Measurements from ENCODE around the gene KAT2B. TPM values are rescaled to one million over a fixed set of nuclear protein-coding genes. Genes with fewer than 3 reads are reported as not detected.

Gene KAT2B
- total and polyA plus RNA-seq, 2 of the 8 experiments (the other 6 are each of a cell fraction or from before 2014, with no cell fraction given): 0.24 to 0.91 TPM

DNA sequence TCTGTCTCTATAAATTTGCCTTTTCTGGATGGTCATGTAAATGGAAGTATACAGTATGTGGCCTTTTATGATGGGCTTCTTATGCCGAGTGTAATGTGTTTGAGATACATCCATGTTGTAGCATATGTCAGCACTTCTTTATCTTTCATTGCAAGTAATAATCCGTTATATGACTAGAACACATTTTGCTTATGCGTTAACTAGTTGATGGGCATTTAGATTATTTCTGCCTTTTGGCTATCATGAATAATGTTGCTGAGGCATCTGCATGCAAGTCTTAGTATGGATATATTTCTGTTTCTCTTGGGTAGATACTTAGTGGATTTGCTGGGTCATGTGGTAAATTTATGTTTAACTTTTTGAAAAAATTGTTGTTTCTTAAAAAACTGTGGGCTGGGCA, 19.7 kb downstream of the KAT2B start:
- Histone ChIP-seq H2AFZ (ENCODE audit: low read length) (no peak overlapping the region), H3K79me2 (ENCODE audit: control insufficient read depth in 1 of 2, insufficient read depth in 2 of 2, low read length in 2 of 2) (no peaks in the 10 kb centered on the region), H3K18ac (ENCODE audit: extremely low read depth, low read length) (no peak overlapping the region), H3K4me1 (replicated peaks in 1 of 4; ENCODE audit: control insufficient read depth in 3 of 4, insufficient read depth in 4 of 4, low read length in 3 of 4) (peaks cover 0 to 2% (median 0%) of the 10 kb centered on the region in 4 experiments; a peak in 1 of 7 replicates), H3K27me3 (replicated peaks in 1 of 4; ENCODE audit: control insufficient read depth in 3 of 4, extremely low read depth in 1 of 4, insufficient read depth in 3 of 4, low read length in 3 of 4) (no peaks in the 10 kb centered on the region), H2BK20ac (ENCODE audit: low read length) (no peak overlapping the region), H3K14ac (ENCODE audit: insufficient read length) (no peak overlapping the region), H2BK120ac (replicated peaks; ENCODE audit: low read depth, low read length) (no peak overlapping the region), H4K8ac (ENCODE audit: extremely low read depth, insufficient read depth, low read length) (no peak overlapping the region), H2BK12ac (ENCODE audit: low read depth, low read length) (no peak overlapping the region), H3K79me1 (ENCODE audit: low read depth, low read length) (no peaks in the 10 kb centered on the region), H3K9me3 (ENCODE audit: insufficient read depth in 2 of 2, low read depth in 1 of 2, low read length in 1 of 2) (no peaks in the 10 kb centered on the region), H3K9ac (replicated peaks in 1 of 4; ENCODE audit: extremely low read depth in 1 of 4, low read depth in 3 of 4, low read length in 3 of 4) (no peak overlapping the region), H3K4ac (replicated peaks; ENCODE audit: insufficient read length, low read depth, low read length) (no peak overlapping the region), H2BK5ac (ENCODE audit: low read depth, low read length) (no peak overlapping the region), H3K23me2 (ENCODE audit: low read depth, low read length) (peaks cover 2% of the 10 kb centered on the region; the same call in 1 of the 2 replicates), H3K4me2 (ENCODE audit: insufficient read depth in 1 of 2, low read depth in 2 of 2, low read length in 2 of 2) (no peak overlapping the region), H4K91ac (replicated peaks; ENCODE audit: insufficient read length, low read length) (no peak overlapping the region), H3K27ac (ENCODE audit: low read depth, low read length) (no peak overlapping the region), H3K56ac (replicated peaks; ENCODE audit: insufficient read length, low read depth, low read length) (no peak overlapping the region), H3K23ac (ENCODE audit: insufficient read length) (no peak overlapping the region), H4K5ac (ENCODE audit: insufficient read length, low read depth, low read length) (no peak overlapping the region), H3K36me3 (ENCODE audit: control insufficient read depth in 2 of 4, insufficient read depth in 4 of 4, low read length in 3 of 4) (no peaks in the 10 kb centered on the region), H4K20me1 (replicated peaks in 1 of 2; ENCODE audit: control insufficient read depth in 1 of 2, insufficient read depth in 2 of 2, low read length in 2 of 2) (no peaks in the 10 kb centered on the region), H3K4me3 (ENCODE audit: extremely low read depth in 1 of 4, insufficient read depth in 2 of 4, low read depth in 3 of 4, low read length in 4 of 4) (no peak overlapping the region), H2AK5ac (ENCODE audit: low read depth, low read length) (no peak overlapping the region), H2BK15ac (ENCODE audit: low read length) (no peak overlapping the region)
- no peak for FAIRE-seq
- DNase-seq (ENCODE audit: low read depth in 1 of 2, low spot score in 2 of 2): no peak
- WGBS, 2 experiments (ENCODE audit: extremely low coverage in 1 of 2, insufficient coverage in 1 of 2, insufficient read length in 1 of 2, insufficient replicate concordance in 2 of 2, low coverage in 1 of 2, low lambda C conversion rate in 2 of 2, missing lambda C conversion rate in 1 of 2): 86% methylated on average over 3 of the region's 3 CpGs; no CpG with 5 or more reads in 1 of the 2 experiments
- TF ChIP-seq SIN3A (conservative IDR thresholded peaks at IDR 0.05 in 1 of 2, IDR thresholded peaks at IDR 0.05 in 1 of 2; ENCODE audit: low read depth in 1 of 2, low read length in 2 of 2) (no peak), SP4 (IDR thresholded peaks at IDR 0.05; ENCODE audit: low read length) (no peak), SIRT6 (IDR thresholded peaks at IDR 0.05; ENCODE audit: low read length) (no peak), JUN (IDR thresholded peaks at IDR 0.05; ENCODE audit: low read depth, low read length) (no peak), SUZ12 (IDR thresholded peaks at IDR 0.05; ENCODE audit: low read length) (no peak), CTCF (IDR thresholded peaks at IDR 0.05; ENCODE audit: control extremely low read depth in 1 of 3, insufficient read depth in 1 of 3, low read depth in 1 of 3, low read length in 3 of 3) (no peak), EP300 (IDR thresholded peaks at IDR 0.05; ENCODE audit: borderline replicate concordance in 1 of 2, low read depth in 2 of 2, low read length in 2 of 2) (no peak), CTBP2 (IDR thresholded peaks at IDR 0.05; ENCODE audit: borderline replicate concordance, insufficient read depth, insufficient read length, low read length) (no peak)
- TF ChIP-seq, protein P1, sequence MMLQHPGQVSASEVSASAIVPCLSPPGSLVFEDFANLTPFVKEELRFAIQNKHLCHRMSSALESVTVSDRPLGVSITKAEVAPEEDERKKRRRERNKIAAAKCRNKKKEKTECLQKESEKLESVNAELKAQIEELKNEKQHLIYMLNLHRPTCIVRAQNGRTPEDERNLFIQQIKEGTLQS (IDR thresholded peaks at IDR 0.05; ENCODE audit: insufficient read depth, low read depth, low read length): no peak
- CTCF ChIA-PET (ENCODE audit: partially characterized antibody): no interaction called here
- POLR2A ChIA-PET (ENCODE audit: partially characterized antibody): no interaction called here
